Upper lobe of left lung (tissue), 6 donors: ENCODE results near the gene CISD3. TPM values are rescaled to one million over a fixed set of nuclear protein-coding genes. Genes with fewer than 3 reads are reported as not detected.

Source experiments
- ATAC-seq, 2 donors: fragments of 200-7000 bp; cut with Tn5 transposase; one replicate each; pipeline ENCODE4 v1.9.1; 2022; ENCODE audit warnings: mild to moderate bottlenecking in 2 of 2, moderate library complexity in 2 of 2; ENCODE audit not compliant: low FRiP score in 2 of 2
- DNase-seq, 2 donors: peaks; one replicate each; pipeline ENCODE4 v3.0.0-alpha.2; 2019 to 2020
- H3K27ac ChIP-seq, 4 donors: fragments of 200-600 bp; sonication (generic); one replicate each; pipeline ENCODE4 v1.5.1; 2016 to 2019
- H3K27me3 ChIP-seq, 4 donors: fragments of 200-600 bp; sonication (generic); one replicate each; pipeline ENCODE4 v1.5.1; 2017 to 2019
- H3K36me3 ChIP-seq, 4 donors: fragments of 200-600 bp; sonication (generic); one replicate each; pipeline ENCODE4 v1.5.1; 2016 to 2019
- H3K4me1 ChIP-seq, 4 donors: fragments of 200-600 bp; sonication (generic); one replicate each; pipeline ENCODE4 v1.5.1; 2018 to 2019
- H3K4me3 ChIP-seq, 4 donors: fragments of 200-600 bp; sonication (generic); one replicate each; pipeline ENCODE4 v1.5.1; 2017 to 2019; ENCODE audit warnings: mild to moderate bottlenecking in 2 of 4, moderate library complexity in 1 of 4
- H3K9me3 ChIP-seq, 4 donors: fragments of 200-600 bp; sonication (generic); one replicate each; pipeline ENCODE4 v1.5.1; 2018 to 2019
- EP300 ChIP-seq, 4 donors: sonication (generic); formaldehyde crosslinking; IDR thresholded peaks; one replicate each; pipeline ENCODE4 v1.5.1; 2017; ENCODE audit warnings: antibody characterized with exemption in 4 of 4, control low read depth in 2 of 4
- POLR2A ChIP-seq, 4 donors: fragments of 450-650 bp; IDR thresholded peaks; one replicate each; pipeline ENCODE4 v1.5.1; 2016 to 2017; ENCODE audit warnings: antibody characterized with exemption in 4 of 4, mild to moderate bottlenecking in 2 of 4
- POLR2AphosphoS5 ChIP-seq, 2 donors: sonication (generic); formaldehyde crosslinking; IDR thresholded peaks; one replicate each; pipeline ENCODE4 v1.5.1; 2017; ENCODE audit warnings: antibody characterized with exemption in 2 of 2
- WGBS, 2 donors: methylation state at CpG; one replicate each; pipeline ENCODE4 v1.1.5; 2017 to 2018; 5-methylcytosine and 5-hydroxymethylcytosine counted together
- total RNA-seq, 6 donors: library from RNA; depleted of rRNA in 4 of 6; stranded (reverse); fragments of >200 nt in 4 of 6; gene quantifications; one replicate each; pipeline versions ENCODE4 v1.1.0 to v1.2.1, GENCODE V29; 2016 to 2021
- TF ChIP-seq, protein P1 (sequence below), 6 experiments: fragments of 450-650 bp in 4 of 6; fragments of 200-600 bp in 2 of 6; sonication (generic) in 2 of 6; IDR thresholded peaks; one replicate each; pipeline ENCODE4 v1.5.1; 2016 to 2019; ENCODE audit warnings: antibody characterized with exemption in 6 of 6
- donor health status: DM: no; HTN: no; CAD: no; lungs with moderate emphysema.
- donor health status: DM: no; HTN: yes; CAD: no; lungs with severe emphysema.

Gene CISD3, protein sequence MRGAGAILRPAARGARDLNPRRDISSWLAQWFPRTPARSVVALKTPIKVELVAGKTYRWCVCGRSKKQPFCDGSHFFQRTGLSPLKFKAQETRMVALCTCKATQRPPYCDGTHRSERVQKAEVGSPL
- total RNA-seq = 10 to 100 TPM in 4 of 6 donors, 1 to 10 TPM in 2; 6.3 to 49.7 (median 15.9) TPM

DNA sequence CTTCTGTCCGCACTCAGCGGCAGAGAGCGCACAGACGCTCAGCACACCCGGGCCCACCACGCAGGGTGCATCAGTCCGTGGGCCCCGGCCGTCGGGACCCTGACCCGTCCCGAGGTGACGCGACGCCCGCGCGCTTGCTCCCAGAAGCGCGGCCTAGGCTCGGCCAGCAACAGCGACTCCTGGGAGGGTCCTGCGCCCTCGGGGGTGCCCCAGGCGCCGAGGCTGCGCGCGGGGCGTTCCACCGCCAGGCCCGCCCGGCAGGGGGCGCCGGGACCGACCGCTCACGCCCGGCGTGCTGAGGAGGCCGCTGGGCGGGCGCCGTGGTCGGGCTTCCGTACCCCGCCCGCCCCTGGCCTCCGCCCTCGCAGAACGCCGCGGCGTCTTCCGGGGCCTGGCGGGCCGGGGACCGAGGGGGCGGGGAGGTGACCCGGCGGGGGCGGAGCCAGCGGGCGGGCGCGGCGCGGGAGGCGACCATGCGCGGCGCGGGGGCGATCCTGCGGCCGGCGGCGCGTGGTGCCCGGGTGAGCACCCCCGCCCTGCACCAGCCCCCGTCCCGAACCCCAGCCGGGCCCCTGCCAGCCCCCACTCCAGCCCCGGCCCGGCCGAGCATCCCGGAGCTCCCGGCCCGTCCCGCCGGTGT is at the start of gene CISD3:
Gene CISD3 (plus strand): TSS at position 456 of the 640 bp plus-strand sequence. CDS start 18 bp downstream, at position 474.
- H3K9me3 ChIP-seq = no peaks in the 10 kb centered on the region
- ATAC-seq (peak; percentile 89 to 96), DNase-seq (peak; percentile 90 to 98)
- H3K4me1 ChIP-seq = peaks cover 28 to 66% (median 47%) of the 10 kb centered on the region in 4 donors
- TF ChIP-seq, protein P1, sequence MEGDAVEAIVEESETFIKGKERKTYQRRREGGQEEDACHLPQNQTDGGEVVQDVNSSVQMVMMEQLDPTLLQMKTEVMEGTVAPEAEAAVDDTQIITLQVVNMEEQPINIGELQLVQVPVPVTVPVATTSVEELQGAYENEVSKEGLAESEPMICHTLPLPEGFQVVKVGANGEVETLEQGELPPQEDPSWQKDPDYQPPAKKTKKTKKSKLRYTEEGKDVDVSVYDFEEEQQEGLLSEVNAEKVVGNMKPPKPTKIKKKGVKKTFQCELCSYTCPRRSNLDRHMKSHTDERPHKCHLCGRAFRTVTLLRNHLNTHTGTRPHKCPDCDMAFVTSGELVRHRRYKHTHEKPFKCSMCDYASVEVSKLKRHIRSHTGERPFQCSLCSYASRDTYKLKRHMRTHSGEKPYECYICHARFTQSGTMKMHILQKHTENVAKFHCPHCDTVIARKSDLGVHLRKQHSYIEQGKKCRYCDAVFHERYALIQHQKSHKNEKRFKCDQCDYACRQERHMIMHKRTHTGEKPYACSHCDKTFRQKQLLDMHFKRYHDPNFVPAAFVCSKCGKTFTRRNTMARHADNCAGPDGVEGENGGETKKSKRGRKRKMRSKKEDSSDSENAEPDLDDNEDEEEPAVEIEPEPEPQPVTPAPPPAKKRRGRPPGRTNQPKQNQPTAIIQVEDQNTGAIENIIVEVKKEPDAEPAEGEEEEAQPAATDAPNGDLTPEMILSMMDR (IDR thresholded peaks at IDR 0.05) = peak; percentile 95 to 99 (median 99)
- TF ChIP-seq POLR2A (IDR thresholded peaks at IDR 0.05) (peak in 2 of 4 donors; percentile 26 to 55), EP300 (IDR thresholded peaks at IDR 0.05) (no peak), POLR2AphosphoS5 (IDR thresholded peaks at IDR 0.05) (peak in 1 of 2 donors; percentile 46)
- H3K36me3 ChIP-seq = peaks cover 2 to 29% (median 17%) of the 10 kb centered on the region in 4 donors
- H3K4me3 ChIP-seq = peak within 1 kb of the TSS; percentile 62 to 92 (median 83)
- no peaks in the 10 kb centered on the region for H3K27me3 ChIP-seq
- WGBS, 2 donors = 0 to 1% methylated on average over 12 to 35 of the region's 92 CpGs
- peak within 1 kb of the TSS; percentile 86 to 91 (median 90) for H3K27ac ChIP-seq

DNA sequence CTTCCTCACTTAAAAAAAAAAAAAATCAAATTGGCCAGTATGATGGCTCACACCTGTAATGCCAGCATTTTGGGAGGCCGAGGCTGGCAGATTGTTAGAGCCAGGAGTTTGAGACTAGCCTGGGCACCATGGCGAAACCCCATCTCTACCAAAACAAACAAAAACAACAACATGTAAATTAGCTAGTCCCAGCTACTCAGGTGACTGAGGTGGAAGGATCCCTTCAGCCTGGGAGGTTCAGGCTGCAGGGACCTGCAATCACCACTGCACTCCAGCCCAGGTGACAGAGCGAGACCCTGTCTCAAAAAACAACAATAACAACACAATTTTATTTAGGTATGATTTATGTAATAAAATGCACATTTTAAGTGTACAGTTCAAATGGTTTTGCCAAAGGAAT is 49.0 kb upstream of the CISD3 start:
- DNase-seq = no peak
- peaks cover 5 to 14% (median 9%) of the 10 kb centered on the region in 4 donors for H3K4me1 ChIP-seq
- no peak for TF ChIP-seq POLR2A (IDR thresholded peaks at IDR 0.05)
- TF ChIP-seq EP300 (IDR thresholded peaks at IDR 0.05) = no peak
- TF ChIP-seq POLR2AphosphoS5 (IDR thresholded peaks at IDR 0.05) = no peak
- TF ChIP-seq, protein P1 (IDR thresholded peaks at IDR 0.05) = no peak
- WGBS, 2 donors = 91 to 92% methylated on average over 3 of the region's 3 CpGs
- no peak for ATAC-seq
- H3K36me3 ChIP-seq = no peaks in the 10 kb centered on the region
- H3K27ac ChIP-seq = no peak overlapping the region
- H3K4me3 ChIP-seq = no peak overlapping the region
- no peaks in the 10 kb centered on the region for H3K9me3 ChIP-seq
- no peaks in the 10 kb centered on the region for H3K27me3 ChIP-seq

DNA sequence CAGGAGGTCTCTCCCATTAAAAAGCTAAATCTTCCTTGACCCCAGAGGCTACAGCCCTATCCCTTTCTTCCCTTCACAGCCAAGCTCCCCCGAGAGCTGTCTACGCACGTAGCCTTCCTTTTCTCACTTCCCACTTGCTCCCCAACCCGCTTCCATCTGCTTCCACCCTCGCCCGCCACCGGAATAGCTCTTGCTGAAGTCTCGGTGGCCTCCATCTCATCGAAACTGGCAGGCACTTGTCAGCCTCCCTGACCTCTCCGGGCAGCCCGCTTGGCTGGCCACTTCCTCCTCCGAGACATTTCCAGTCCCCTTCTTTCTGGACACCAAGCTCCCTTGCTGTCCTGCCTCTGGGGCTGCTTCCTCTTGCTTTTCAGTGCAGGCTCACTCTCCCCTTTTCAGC is 44.6 kb upstream of the CISD3 start:
- Histone ChIP-seq H3K27ac (no peak overlapping the region), H3K4me1 (no peaks in the 10 kb centered on the region), H3K4me3 (no peak overlapping the region), H3K27me3 (no peaks in the 10 kb centered on the region), H3K36me3 (no peaks in the 10 kb centered on the region), H3K9me3 (no peaks in the 10 kb centered on the region)
- ATAC-seq = peak; percentile 34 to 63
- TF ChIP-seq POLR2AphosphoS5 (IDR thresholded peaks at IDR 0.05) (no peak), POLR2A (IDR thresholded peaks at IDR 0.05) (peak in 1 of 4 donors; percentile 15)
- peak; percentile 33 to 38 for DNase-seq
- WGBS, 2 donors = 74 to 87% methylated on average over 12 of the region's 12 CpGs

DNA sequence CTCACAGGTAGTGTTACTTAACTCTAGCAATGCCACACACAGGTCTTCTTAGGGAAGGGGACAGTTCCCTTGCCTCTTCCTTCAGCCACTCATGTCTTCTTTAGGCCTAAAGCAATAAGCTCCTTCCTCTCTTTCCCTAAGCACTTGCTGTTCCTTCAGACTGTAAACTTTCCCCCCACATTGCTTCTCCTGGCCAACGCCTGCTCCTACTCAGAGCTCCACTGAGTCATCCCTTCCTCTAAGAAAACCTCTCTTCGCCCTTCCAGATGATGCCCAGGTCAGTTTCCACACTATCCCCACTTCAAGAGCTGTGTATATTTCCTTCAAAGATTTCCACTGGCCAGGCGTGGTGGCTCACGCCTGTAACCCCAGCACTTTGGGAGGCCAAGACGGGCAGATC is 42.9 kb upstream of the CISD3 start:
- Histone ChIP-seq H3K27me3 (no peaks in the 10 kb centered on the region), H3K4me3 (no peak overlapping the region), H3K27ac (no peak overlapping the region), H3K9me3 (no peaks in the 10 kb centered on the region), H3K36me3 (no peaks in the 10 kb centered on the region), H3K4me1 (peaks cover 0 to 10% (median 0%) of the 10 kb centered on the region in 4 donors)
- TF ChIP-seq EP300 (IDR thresholded peaks at IDR 0.05) (no peak), POLR2A (IDR thresholded peaks at IDR 0.05) (no peak), POLR2AphosphoS5 (IDR thresholded peaks at IDR 0.05) (no peak)
- TF ChIP-seq, protein P1 (IDR thresholded peaks at IDR 0.05) = no peak
- ATAC-seq (no peak), DNase-seq (no peak)
- WGBS, 2 donors = 90 to 94% methylated on average over 5 of the region's 5 CpGs

DNA sequence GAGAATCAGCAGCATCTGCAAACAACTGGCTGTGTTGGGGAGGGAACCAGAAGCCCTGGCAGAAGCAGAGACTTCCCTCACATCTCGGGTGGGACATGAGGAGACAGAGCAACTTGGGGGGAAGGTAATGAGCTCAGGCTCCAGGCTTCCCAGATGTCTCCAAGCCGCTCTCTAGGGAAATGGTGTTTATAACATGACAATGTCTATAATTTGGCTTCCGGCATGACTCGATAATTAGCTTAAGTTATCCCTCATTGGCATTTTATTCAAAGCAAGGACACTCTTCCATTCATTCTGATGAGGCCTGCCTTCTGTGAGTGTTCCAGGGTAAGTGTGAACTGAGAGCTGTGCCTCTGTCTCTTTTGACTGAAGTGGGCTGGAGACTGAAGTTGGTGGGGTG is 39.8 kb upstream of the CISD3 start:
- H3K4me3 ChIP-seq = no peak overlapping the region
- H3K9me3 ChIP-seq = no peaks in the 10 kb centered on the region
- H3K4me1 ChIP-seq = peaks cover 5 to 19% (median 12%) of the 10 kb centered on the region in 4 donors
- no peaks in the 10 kb centered on the region for H3K36me3 ChIP-seq
- H3K27ac ChIP-seq = peak overlapping the region in 2 of 4 donors; percentile 17 to 48
- ATAC-seq = no peak
- WGBS, 2 donors = 79 to 82% methylated on average over 4 of the region's 4 CpGs
- no peak for DNase-seq
- no peaks in the 10 kb centered on the region for H3K27me3 ChIP-seq
- TF ChIP-seq POLR2A (IDR thresholded peaks at IDR 0.05) (no peak), POLR2AphosphoS5 (IDR thresholded peaks at IDR 0.05) (no peak), EP300 (IDR thresholded peaks at IDR 0.05) (no peak)
- TF ChIP-seq, protein P1 (IDR thresholded peaks at IDR 0.05) = no peak
